Measurements from ENCODE around the gene CAMK2D.

CAMK2D gene

GRCh38 chr4:113701169-113701568 lies 60.4 kb downstream of the CAMK2D start:
- no peak overlapping the region for H3K27ac ChIP-seq (ENCODE audit: low read length)
- H3K9ac ChIP-seq (ENCODE audit: low read depth, low read length), result no peak overlapping the region
- H3K4me3 ChIP-seq (ENCODE audit: low read depth in 1 of 2, low read length in 2 of 2), result no peak overlapping the region
- H3K4me2 ChIP-seq (ENCODE audit: insufficient read depth, low read length), result no peak overlapping the region
- H3K4me1 ChIP-seq (ENCODE audit: insufficient read depth, low read length), result no peaks in the 10 kb centered on the region
- no peaks in the 10 kb centered on the region for H3K9me3 ChIP-seq (ENCODE audit: insufficient read depth, low read length, severe bottlenecking)
- H3K36me3 ChIP-seq (ENCODE audit: insufficient read depth, low read length), result no peaks in the 10 kb centered on the region
- ATAC-seq (ENCODE audit: insufficient read depth, low read depth) (no peak), DNase-seq (no peak)
- no peaks in the 10 kb centered on the region for H3K79me2 ChIP-seq (ENCODE audit: insufficient read depth, low read length)
- H2AFZ ChIP-seq (ENCODE audit: low read depth, low read length), result no peak overlapping the region
- no peaks in the 10 kb centered on the region for H3K27me3 ChIP-seq (ENCODE audit: insufficient read depth, low read length, poor library complexity)
- H4K20me1 ChIP-seq (ENCODE audit: insufficient read depth, low read length), result no peaks in the 10 kb centered on the region
- TF ChIP-seq EZH2 (IDR thresholded peaks at IDR 0.05; ENCODE audit: borderline replicate concordance, low read depth, low read length, severe bottlenecking), result no peak

GRCh38 chr4:113700602-113701150 lies 60.9 kb downstream of the CAMK2D start:
- H4K20me1 ChIP-seq (ENCODE audit: insufficient read depth, low read length), result no peaks in the 10 kb centered on the region
- H3K36me3 ChIP-seq (ENCODE audit: insufficient read depth, low read length), result no peaks in the 10 kb centered on the region
- no peaks in the 10 kb centered on the region for H3K4me1 ChIP-seq (ENCODE audit: insufficient read depth, low read length)
- H3K27ac ChIP-seq (ENCODE audit: low read length), result no peak overlapping the region
- DNase-seq (no peak), ATAC-seq (ENCODE audit: insufficient read depth, low read depth) (no peak)
- no peak overlapping the region for H3K4me3 ChIP-seq (ENCODE audit: low read depth in 1 of 2, low read length in 2 of 2)
- TF ChIP-seq EZH2 (IDR thresholded peaks at IDR 0.05; ENCODE audit: borderline replicate concordance, low read depth, low read length, severe bottlenecking), result no peak
- TF ChIP-seq CTCF (IDR thresholded peaks at IDR 0.05; ENCODE audit: borderline replicate concordance, extremely low read depth, low read length, poor library complexity, severe bottlenecking), result no peak
- no peak overlapping the region for H3K9ac ChIP-seq (ENCODE audit: low read depth, low read length)
- no peaks in the 10 kb centered on the region for H3K79me2 ChIP-seq (ENCODE audit: insufficient read depth, low read length)
- H3K9me3 ChIP-seq (ENCODE audit: insufficient read depth, low read length, severe bottlenecking), result no peaks in the 10 kb centered on the region
- no peak overlapping the region for H2AFZ ChIP-seq (ENCODE audit: low read depth, low read length)
- H3K27me3 ChIP-seq (ENCODE audit: insufficient read depth, low read length, poor library complexity), result no peaks in the 10 kb centered on the region
- H3K4me2 ChIP-seq (ENCODE audit: insufficient read depth, low read length), result no peak overlapping the region

GRCh38 chr4:113699772-113700171 lies 61.8 kb downstream of the CAMK2D start:
- H3K27ac ChIP-seq (ENCODE audit: low read length), result no peak overlapping the region
- DNase-seq, result no peak

GRCh38 chr4:113697429-113697828 lies 64.1 kb downstream of the CAMK2D start:
- no peak for TF ChIP-seq EZH2 (IDR thresholded peaks at IDR 0.05; ENCODE audit: borderline replicate concordance, low read depth, low read length, severe bottlenecking)
- no peak for TF ChIP-seq CTCF (IDR thresholded peaks at IDR 0.05; ENCODE audit: borderline replicate concordance, extremely low read depth, low read length, poor library complexity, severe bottlenecking)
- Histone ChIP-seq H3K36me3 (ENCODE audit: insufficient read depth, low read length) (no peaks in the 10 kb centered on the region), H3K9me3 (ENCODE audit: insufficient read depth, low read length, severe bottlenecking) (no peaks in the 10 kb centered on the region), H4K20me1 (ENCODE audit: insufficient read depth, low read length) (no peaks in the 10 kb centered on the region), H3K79me2 (ENCODE audit: insufficient read depth, low read length) (no peaks in the 10 kb centered on the region), H3K4me2 (ENCODE audit: insufficient read depth, low read length) (no peak overlapping the region), H3K4me3 (ENCODE audit: low read depth in 1 of 2, low read length in 2 of 2) (no peak overlapping the region), H3K27ac (ENCODE audit: low read length) (no peak overlapping the region), H2AFZ (ENCODE audit: low read depth, low read length) (no peak overlapping the region), H3K27me3 (ENCODE audit: insufficient read depth, low read length, poor library complexity) (no peaks in the 10 kb centered on the region), H3K9ac (ENCODE audit: low read depth, low read length) (no peak overlapping the region), H3K4me1 (ENCODE audit: insufficient read depth, low read length) (no peaks in the 10 kb centered on the region)
- DNase-seq, result no peak
- no peak for ATAC-seq (ENCODE audit: insufficient read depth, low read depth)

More at GRCh38 chr4:113699772-113700171, 61.8 kb downstream of the CAMK2D start:
- no peak overlapping the region for H3K4me2 ChIP-seq (ENCODE audit: insufficient read depth, low read length)
- no peaks in the 10 kb centered on the region for H3K79me2 ChIP-seq (ENCODE audit: insufficient read depth, low read length)
- H4K20me1 ChIP-seq (ENCODE audit: insufficient read depth, low read length), result no peaks in the 10 kb centered on the region
- no peak overlapping the region for H2AFZ ChIP-seq (ENCODE audit: low read depth, low read length)
- H3K36me3 ChIP-seq (ENCODE audit: insufficient read depth, low read length), result no peaks in the 10 kb centered on the region
- no peaks in the 10 kb centered on the region for H3K9me3 ChIP-seq (ENCODE audit: insufficient read depth, low read length, severe bottlenecking)
- no peaks in the 10 kb centered on the region for H3K4me1 ChIP-seq (ENCODE audit: insufficient read depth, low read length)
- H3K9ac ChIP-seq (ENCODE audit: low read depth, low read length), result no peak overlapping the region
- H3K27me3 ChIP-seq (ENCODE audit: insufficient read depth, low read length, poor library complexity), result no peaks in the 10 kb centered on the region
- TF ChIP-seq CTCF (IDR thresholded peaks at IDR 0.05; ENCODE audit: borderline replicate concordance, extremely low read depth, low read length, poor library complexity, severe bottlenecking), result no peak
- H3K4me3 ChIP-seq (ENCODE audit: low read depth in 1 of 2, low read length in 2 of 2), result no peak overlapping the region
- no peak for ATAC-seq (ENCODE audit: insufficient read depth, low read depth)

Data from DND-41 (cell line).